Measurements from ENCODE around the gene TIGAR.

- TF ChIP-seq CTCF (conservative IDR thresholded peaks at IDR 0.05; ENCODE audit: low read length) = no peak
- TF ChIP-seq EZH2phosphoT487 (IDR thresholded peaks at IDR 0.05; ENCODE audit: borderline replicate concordance) = no peak
Observed at GRCh38 chr12:4275016-4275869, 45.8 kb upstream of the TIGAR start.
